SK-N-SH treated with all-trans-retinoic acid at 6 μM for 48 hours (cell line): ENCODE data around the gene EDAR.

Experiments
- SNAI2 ChIP-seq: fragments of 250-450 bp; sonication (Bioruptor Pico); IDR thresholded peaks from 2 replicates; pipeline ENCODE4 v1.5.0; 2020; ENCODE audit warnings: mild to moderate bottlenecking, moderate library complexity
- TCF4 ChIP-seq: fragments of 250-450 bp; sonication (Bioruptor Pico); IDR thresholded peaks from 2 replicates; pipeline ENCODE4 v1.8.0; 2021; ENCODE audit warnings: mild to moderate bottlenecking, moderate library complexity, borderline replicate concordance
- ZNF70 ChIP-seq: fragments of 450-650 bp; formaldehyde crosslinking; IDR thresholded peaks from 2 replicates; pipeline ENCODE4 v1.5.0; 2020; ENCODE audit warnings: mild to moderate bottlenecking, moderate library complexity
- TF ChIP-seq, protein P1 (sequence below): fragments of 250-450 bp; sonication (Bioruptor Pico); IDR thresholded peaks from 2 replicates; pipeline ENCODE4 v1.8.0; 2020; ENCODE audit warnings: mild to moderate bottlenecking, moderate library complexity, borderline replicate concordance

DNA sequence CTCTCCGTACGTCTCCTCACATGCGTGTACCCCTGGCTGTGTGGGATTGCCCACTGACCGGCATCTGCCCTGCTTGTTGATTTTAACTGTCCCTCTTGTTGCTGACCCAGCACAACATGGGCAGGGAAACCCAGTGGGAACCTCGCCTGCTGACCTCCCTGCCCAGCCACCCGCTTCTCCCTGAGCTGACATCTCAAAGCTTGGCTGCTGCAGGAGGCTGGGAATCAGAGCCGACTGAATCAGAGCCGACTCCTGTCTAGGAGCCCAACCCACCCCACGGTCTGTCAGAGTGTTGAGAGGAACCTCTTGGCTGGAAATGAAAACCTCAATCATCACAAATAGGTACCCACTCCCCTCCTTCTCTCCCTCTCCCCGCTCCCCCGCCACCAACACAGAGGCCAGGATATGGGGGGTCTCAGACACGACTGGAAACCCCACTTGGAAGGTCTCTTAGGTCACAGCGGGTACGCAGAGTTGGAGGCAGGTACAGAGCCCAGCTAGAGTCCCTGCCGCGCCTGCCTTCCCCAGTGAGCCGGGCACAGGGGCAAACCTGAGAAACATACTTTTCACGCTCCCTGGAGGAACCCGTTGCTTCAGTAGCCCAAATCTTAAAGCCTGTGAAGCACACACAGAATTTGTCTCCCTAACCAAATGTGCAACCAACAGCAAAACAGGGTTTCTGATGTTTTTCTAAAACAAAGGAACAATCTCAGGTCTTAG is 784 bp downstream of the EDAR start:
- TF ChIP-seq ZNF70 (CRISPR knock-in tag) (no peak), SNAI2 (CRISPR knock-in tag) (no peak), TCF4 (CRISPR knock-in tag) (no peak)
- TF ChIP-seq, protein P1, sequence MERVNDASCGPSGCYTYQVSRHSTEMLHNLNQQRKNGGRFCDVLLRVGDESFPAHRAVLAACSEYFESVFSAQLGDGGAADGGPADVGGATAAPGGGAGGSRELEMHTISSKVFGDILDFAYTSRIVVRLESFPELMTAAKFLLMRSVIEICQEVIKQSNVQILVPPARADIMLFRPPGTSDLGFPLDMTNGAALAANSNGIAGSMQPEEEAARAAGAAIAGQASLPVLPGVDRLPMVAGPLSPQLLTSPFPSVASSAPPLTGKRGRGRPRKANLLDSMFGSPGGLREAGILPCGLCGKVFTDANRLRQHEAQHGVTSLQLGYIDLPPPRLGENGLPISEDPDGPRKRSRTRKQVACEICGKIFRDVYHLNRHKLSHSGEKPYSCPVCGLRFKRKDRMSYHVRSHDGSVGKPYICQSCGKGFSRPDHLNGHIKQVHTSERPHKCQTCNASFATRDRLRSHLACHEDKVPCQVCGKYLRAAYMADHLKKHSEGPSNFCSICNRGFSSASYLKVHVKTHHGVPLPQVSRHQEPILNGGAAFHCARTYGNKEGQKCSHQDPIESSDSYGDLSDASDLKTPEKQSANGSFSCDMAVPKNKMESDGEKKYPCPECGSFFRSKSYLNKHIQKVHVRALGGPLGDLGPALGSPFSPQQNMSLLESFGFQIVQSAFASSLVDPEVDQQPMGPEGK (CRISPR knock-in tag): no peak
